GM18505 (cell line): Measurements from ENCODE around the gene ASB2.

ENCODE experiments used
- ATAC-seq: cut with Tn5 transposase; IDR thresholded peaks from one replicate; pipeline ENCODE4 v1.9.1; 2021; ENCODE audit not compliant: unreplicated experiment
- POLR2A ChIP-seq: IDR thresholded peaks from 4 replicates; pipeline ENCODE4 v1.6.1; 2011; ENCODE audit warnings: borderline replicate concordance; ENCODE audit not compliant: insufficient read depth, insufficient read length; ENCODE audit errors: extremely low read depth

The ASB2 gene

GRCh38 chr14:93960108-93960475 lies 16.3 kb downstream of the ASB2 start:
- ATAC-seq: no peak
- no peak for TF ChIP-seq POLR2A

GRCh38 chr14:93959239-93960107 lies 16.9 kb downstream of the ASB2 start:
- TF ChIP-seq POLR2A: peak; percentile 86
- peak; percentile 69 for ATAC-seq

GRCh38 chr14:93958567-93959238 lies 17.7 kb downstream of the ASB2 start:
- TF ChIP-seq POLR2A: no peak
- ATAC-seq: no peak

- TF ChIP-seq POLR2A: peak; percentile 24
- no peak for ATAC-seq
Observed at GRCh38 chr14:93957751-93958566, 18.4 kb downstream of the ASB2 start.

- TF ChIP-seq POLR2A: no peak
- no peak for ATAC-seq
Observed at GRCh38 chr14:93957333-93957710, 19.0 kb downstream of the ASB2 start.

GRCh38 chr14:93956514-93957332 lies 19.6 kb downstream of the ASB2 start:
- no peak for TF ChIP-seq POLR2A
- no peak for ATAC-seq

- ATAC-seq: no peak
- TF ChIP-seq POLR2A: no peak
Observed at GRCh38 chr14:93955850-93956481, 20.4 kb downstream of the ASB2 start.

GRCh38 chr14:93954900-93955849 lies 21.2 kb downstream of the ASB2 start:
- peak; percentile 35 for ATAC-seq
- TF ChIP-seq POLR2A: peak; percentile 61

- no peak for ATAC-seq
- TF ChIP-seq POLR2A: no peak
Observed at GRCh38 chr14:93954516-93954830, 21.9 kb downstream of the ASB2 start.

GRCh38 chr14:93953739-93954515 lies 22.4 kb downstream of the ASB2 start:
- TF ChIP-seq POLR2A: no peak

GRCh38 chr14:93953263-93953662 lies 23.1 kb downstream of the ASB2 start:
- TF ChIP-seq POLR2A: no peak

More at GRCh38 chr14:93953739-93954515, 22.4 kb downstream of the ASB2 start:
- ATAC-seq: no peak

More at GRCh38 chr14:93953263-93953662, 23.1 kb downstream of the ASB2 start:
- ATAC-seq: no peak
